Uterus (tissue), 4 donors: ENCODE data around the gene FZD10. TPM values are rescaled to one million over a fixed set of nuclear protein-coding genes. Genes with fewer than 3 reads are reported as not detected.

Experiments used
- DNase-seq, 2 donors: peaks; one replicate each; pipeline ENCODE4 v3.0.0-alpha.2; 2019 to 2020
- H3K27ac ChIP-seq, 2 donors: fragments of 200-600 bp; sonication (generic); 1 replicate in 1 of 2; 2 replicates in 1 of 2; pipeline ENCODE4 v1.5.1; 2016 to 2018
- H3K27me3 ChIP-seq, 2 donors: fragments of 200-600 bp; sonication (generic); one replicate each; pipeline ENCODE4 v1.5.1; 2018 to 2019; ENCODE audit warnings: control low read depth in 1 of 2
- H3K36me3 ChIP-seq, 2 donors: fragments of 200-600 bp; sonication (generic); one replicate each; pipeline ENCODE4 v1.5.1; 2019; ENCODE audit warnings: control low read depth in 1 of 2
- H3K4me1 ChIP-seq, 2 donors: fragments of 200-600 bp; sonication (generic); one replicate each; pipeline ENCODE4 v1.5.1; 2018 to 2019; ENCODE audit warnings: control low read depth in 1 of 2
- H3K4me3 ChIP-seq, 2 donors: fragments of 200-600 bp; sonication (generic); 1 replicate in 1 of 2; 2 replicates in 1 of 2; pipeline ENCODE4 v1.5.1; 2018 to 2019; ENCODE audit warnings: mild to moderate bottlenecking in 1 of 2
- H3K9me3 ChIP-seq, 2 donors: fragments of 200-600 bp; sonication (generic); one replicate each; pipeline ENCODE4 v1.5.1; 2019; ENCODE audit warnings: control low read depth in 1 of 2
- POLR2A ChIP-seq, 2 donors: fragments of 450-650 bp; IDR thresholded peaks; one replicate each; pipeline ENCODE4 v1.6.1; 2016; ENCODE audit warnings: antibody characterized with exemption in 2 of 2, mild to moderate bottlenecking in 1 of 2, moderate library complexity in 1 of 2
- intact Hi-C: fragments of 100-400 bp; cut with DNase I; formaldehyde crosslinking; loops from one replicate; pipeline ENCODE4 v1.15.1; 2023; ENCODE audit warnings: low total_unique reads
- total RNA-seq, 4 donors: library from RNA; depleted of rRNA in 3 of 4; stranded (reverse); fragments of >200 nt in 3 of 4; gene quantifications; one replicate each; pipeline versions ENCODE4 v1.1.0 to v1.2.4, GENCODE V29; 2014 to 2023
- TF ChIP-seq, protein P1 (sequence below), 4 experiments: fragments of 200-600 bp in 2 of 4; fragments of 450-650 bp in 2 of 4; sonication (generic) in 2 of 4; IDR thresholded peaks; one replicate each; pipeline ENCODE4 v1.5.1; 2016 to 2019; ENCODE audit warnings: antibody characterized with exemption in 4 of 4, mild to moderate bottlenecking in 2 of 4, moderate library complexity in 1 of 4
- donor health status: DM: yes; HTN: yes; CAD: no.

The FZD10 gene
- total RNA-seq, 4 donors from 2014 or later = 1.4 to 11.3 (median 1.9) TPM

DNA sequence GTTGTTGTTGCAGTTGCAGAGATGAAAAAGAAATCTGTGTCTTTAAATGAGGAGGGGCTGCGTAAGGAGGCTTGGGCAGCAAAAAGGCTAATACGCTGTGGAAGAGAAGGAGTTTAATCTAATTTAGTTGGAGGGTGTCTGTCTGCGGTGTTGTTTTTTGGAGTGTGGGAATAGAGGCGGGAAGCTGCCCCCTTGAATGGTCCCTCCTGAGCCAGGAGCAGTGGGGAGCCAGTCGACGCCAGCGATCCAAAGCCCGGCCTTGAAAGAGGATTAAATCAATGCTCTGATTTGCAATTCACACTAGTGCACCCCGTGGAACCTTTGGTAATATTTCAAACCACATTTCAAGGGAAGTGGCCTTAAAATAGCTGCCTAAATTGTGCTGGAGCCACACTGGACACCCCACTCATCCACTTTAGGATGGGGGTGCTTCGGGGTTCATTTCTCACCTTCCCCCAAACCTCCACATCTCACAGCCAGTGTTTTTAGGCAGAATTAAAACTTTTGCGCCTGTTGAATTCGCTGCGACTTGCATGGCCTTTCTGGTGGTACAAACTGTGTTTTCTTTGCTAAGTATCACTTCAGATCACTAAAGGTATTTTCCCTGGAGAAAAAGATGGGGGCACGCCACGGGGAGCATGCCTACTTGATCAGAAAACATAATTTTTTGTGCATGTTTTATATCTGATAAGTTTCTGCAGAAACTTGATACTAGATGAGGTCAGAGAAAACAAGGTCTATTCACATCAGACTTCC lies 4.1 kb upstream of the FZD10 start:
- TF ChIP-seq, protein P1, sequence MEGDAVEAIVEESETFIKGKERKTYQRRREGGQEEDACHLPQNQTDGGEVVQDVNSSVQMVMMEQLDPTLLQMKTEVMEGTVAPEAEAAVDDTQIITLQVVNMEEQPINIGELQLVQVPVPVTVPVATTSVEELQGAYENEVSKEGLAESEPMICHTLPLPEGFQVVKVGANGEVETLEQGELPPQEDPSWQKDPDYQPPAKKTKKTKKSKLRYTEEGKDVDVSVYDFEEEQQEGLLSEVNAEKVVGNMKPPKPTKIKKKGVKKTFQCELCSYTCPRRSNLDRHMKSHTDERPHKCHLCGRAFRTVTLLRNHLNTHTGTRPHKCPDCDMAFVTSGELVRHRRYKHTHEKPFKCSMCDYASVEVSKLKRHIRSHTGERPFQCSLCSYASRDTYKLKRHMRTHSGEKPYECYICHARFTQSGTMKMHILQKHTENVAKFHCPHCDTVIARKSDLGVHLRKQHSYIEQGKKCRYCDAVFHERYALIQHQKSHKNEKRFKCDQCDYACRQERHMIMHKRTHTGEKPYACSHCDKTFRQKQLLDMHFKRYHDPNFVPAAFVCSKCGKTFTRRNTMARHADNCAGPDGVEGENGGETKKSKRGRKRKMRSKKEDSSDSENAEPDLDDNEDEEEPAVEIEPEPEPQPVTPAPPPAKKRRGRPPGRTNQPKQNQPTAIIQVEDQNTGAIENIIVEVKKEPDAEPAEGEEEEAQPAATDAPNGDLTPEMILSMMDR (IDR thresholded peaks at IDR 0.05) = no peak
- TF ChIP-seq POLR2A (IDR thresholded peaks at IDR 0.05) = no peak
- no peaks in the 10 kb centered on the region for H3K27me3 ChIP-seq
- no peaks in the 10 kb centered on the region for H3K36me3 ChIP-seq
- intact Hi-C loops = no loop called here
- no peak for DNase-seq
- no peaks in the 10 kb centered on the region for H3K9me3 ChIP-seq
- H3K4me3 ChIP-seq = no peak overlapping the region
- H3K4me1 ChIP-seq = peaks cover 0 to 12% of the 10 kb centered on the region in 2 donors
- no peak overlapping the region for H3K27ac ChIP-seq

DNA sequence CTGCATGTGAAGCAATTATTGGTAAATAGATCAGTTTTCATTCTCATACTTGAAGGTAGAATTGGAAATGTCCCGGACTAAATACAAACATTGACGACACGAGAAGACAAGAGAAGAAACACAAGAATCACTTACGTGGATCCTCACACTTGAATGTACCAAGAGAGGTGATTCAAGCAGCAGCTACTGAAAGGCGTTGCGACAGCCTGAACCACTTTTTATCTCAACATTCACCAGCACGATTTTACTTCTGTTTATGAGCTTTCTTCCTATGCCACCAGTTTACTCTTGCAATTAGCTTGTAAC lies 3.6 kb upstream of the FZD10 start:
- Histone ChIP-seq H3K4me1 (peaks cover 0 to 16% of the 10 kb centered on the region in 2 donors), H3K9me3 (no peaks in the 10 kb centered on the region), H3K36me3 (no peaks in the 10 kb centered on the region), H3K4me3 (no peak overlapping the region), H3K27me3 (no peaks in the 10 kb centered on the region), H3K27ac (no peak overlapping the region)
- no peak for DNase-seq
- intact Hi-C loops = no loop called here
- TF ChIP-seq POLR2A (IDR thresholded peaks at IDR 0.05) = no peak
- TF ChIP-seq, protein P1 (IDR thresholded peaks at IDR 0.05) = no peak

DNA sequence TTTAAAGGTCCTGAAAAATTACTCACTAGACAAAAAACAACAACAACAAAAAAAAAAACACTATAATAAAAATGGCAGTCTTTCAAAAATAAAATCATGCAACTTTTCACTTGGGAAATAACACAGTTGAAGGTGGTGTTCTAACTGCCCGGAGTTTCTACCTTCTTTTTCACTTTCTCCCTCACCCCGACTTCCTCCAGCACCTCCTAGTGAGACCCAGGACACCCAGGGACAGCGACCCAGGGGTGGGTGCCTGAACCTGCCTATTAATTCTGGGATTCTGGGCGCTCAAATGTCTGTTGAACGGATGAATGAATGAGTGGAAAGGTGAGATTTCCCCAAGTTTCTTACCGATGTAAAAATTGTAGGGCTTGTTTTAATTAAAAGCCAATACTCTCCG lies 2.0 kb upstream of the FZD10 start:
- no peaks in the 10 kb centered on the region for H3K27me3 ChIP-seq
- no peaks in the 10 kb centered on the region for H3K36me3 ChIP-seq
- DNase-seq = no peak
- H3K27ac ChIP-seq = peak overlapping the region in 1 of 2 donors; percentile 28
- intact Hi-C loops = no loop called here
- H3K4me1 ChIP-seq = peaks cover 0 to 16% of the 10 kb centered on the region in 2 donors
- TF ChIP-seq POLR2A (IDR thresholded peaks at IDR 0.05) = no peak
- TF ChIP-seq, protein P1 (IDR thresholded peaks at IDR 0.05) = no peak
- H3K9me3 ChIP-seq = no peaks in the 10 kb centered on the region
- no peak overlapping the region for H3K4me3 ChIP-seq

DNA sequence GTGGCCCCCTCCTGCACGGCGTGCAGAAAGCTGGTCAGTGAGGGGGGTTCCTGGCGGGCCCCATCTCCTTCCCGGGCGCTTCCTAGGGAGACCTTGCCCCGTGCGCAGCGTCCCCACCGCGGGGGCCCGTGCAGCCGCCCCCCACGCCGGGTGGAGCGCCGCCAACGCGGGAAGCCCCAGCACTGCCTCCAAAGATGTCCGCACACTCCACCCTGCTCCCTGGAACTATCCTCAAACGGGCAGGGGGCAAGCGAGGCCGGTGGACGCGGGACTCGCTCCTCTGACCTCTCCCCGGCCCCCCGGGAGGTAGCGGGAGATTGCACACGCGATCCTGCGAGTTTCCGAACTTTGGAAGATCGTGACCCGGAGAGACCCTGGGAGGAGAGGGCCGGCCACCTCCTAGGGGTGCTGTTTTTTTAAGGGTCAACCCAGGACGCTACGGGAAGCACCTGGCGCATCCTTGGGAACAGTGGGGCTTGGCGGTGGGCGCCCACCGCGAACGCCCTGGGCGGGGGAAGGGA lies 1.5 kb upstream of the FZD10 start:
- Histone ChIP-seq H3K9me3 (no peaks in the 10 kb centered on the region), H3K4me3 (peak overlapping the region; percentile 35 to 38), H3K36me3 (no peaks in the 10 kb centered on the region), H3K4me1 (peaks cover 0 to 16% of the 10 kb centered on the region in 2 donors), H3K27me3 (no peaks in the 10 kb centered on the region), H3K27ac (peak overlapping the region in 1 of 2 donors; percentile 28)
- no peak for DNase-seq
- TF ChIP-seq POLR2A (IDR thresholded peaks at IDR 0.05) = no peak
- TF ChIP-seq, protein P1 (IDR thresholded peaks at IDR 0.05) = no peak
- intact Hi-C loops = no loop called here
